Activated CD4-positive, alpha-beta T cell treated with anti-CD3 and anti-CD28 coated beads for 1 hour (primary cell): ENCODE results near the gene NECAP2.
"Not testable (repeated sequence)": the region's sequence is repeated elsewhere in the genome, so short reads cannot be mapped to it uniquely, and the experiment has no call there.

ENCODE experiments used
- DNase-seq: peaks from one replicate; pipeline ENCODE4 v3.0.0-alpha.2; 2020

The NECAP2 gene

DNA sequence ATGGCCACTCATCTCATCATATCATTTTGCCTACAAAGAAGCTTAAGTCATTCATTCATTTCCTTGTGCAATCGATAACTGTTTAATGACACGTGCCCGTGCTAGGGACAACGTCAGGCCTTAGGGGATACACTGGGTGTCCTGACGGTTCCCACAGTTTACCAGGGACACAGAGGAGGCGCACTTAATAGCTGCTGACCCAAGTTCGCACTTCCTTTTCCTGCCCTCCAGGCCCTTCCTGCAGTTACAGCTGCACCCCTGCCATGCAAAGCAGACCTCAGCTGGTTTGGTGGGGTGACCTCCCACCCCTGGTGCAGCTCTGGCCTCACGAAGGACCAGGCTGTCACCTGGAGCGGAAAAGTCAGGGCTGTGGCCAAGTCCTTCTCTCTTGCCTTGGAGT, 7.5 kb upstream of the NECAP2 start:
- DNase-seq, result no peak

DNA sequence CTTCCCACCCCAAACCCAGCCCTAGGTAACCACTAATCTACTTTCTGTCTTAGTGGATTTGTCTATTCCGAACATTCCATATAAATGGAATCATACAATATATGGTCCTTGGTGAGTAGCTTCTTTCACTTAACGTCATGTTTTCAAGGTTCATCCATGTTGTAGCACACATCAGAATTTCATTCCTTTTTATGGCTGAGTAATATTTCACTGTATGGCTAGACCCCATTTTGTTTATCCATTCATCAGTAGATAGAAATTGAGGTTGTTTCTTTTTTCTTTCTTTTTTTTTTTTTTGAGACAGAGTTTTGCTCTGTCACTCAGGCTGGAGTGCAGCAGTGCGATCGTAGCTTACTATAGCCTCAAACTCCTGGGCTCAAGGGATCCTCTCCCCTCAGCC, 6.5 kb upstream of the NECAP2 start:
- DNase-seq, result no peak

DNA sequence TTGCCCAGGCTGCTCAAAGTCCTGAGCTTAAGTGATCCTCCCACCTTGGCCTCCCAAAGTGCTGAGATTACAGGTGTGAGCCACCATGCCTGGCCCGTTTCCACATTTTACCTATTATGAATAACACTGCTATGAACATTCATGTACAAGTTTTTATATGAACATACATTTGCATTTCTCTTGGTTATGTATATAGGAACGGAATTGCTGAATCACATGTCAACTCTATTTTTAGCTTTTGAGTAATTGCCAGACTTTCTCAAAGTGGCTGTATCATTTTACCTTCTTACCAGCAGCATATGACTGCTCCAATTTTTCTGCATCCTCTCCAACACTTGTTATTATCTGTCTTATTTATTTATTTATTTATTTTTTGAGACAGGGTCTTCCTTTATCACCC, 6.0 kb upstream of the NECAP2 start:
- no peak for DNase-seq

GRCh38 chr1:16436946-16437474, 3.5 kb upstream of the NECAP2 start, which contains the start of gene SPATA21:
TSS of gene SPATA21 (minus strand) at chr1:16437424. CDS start at chr1:16431371, 6,053 bp downstream.
- DNase-seq, result no peak

DNA sequence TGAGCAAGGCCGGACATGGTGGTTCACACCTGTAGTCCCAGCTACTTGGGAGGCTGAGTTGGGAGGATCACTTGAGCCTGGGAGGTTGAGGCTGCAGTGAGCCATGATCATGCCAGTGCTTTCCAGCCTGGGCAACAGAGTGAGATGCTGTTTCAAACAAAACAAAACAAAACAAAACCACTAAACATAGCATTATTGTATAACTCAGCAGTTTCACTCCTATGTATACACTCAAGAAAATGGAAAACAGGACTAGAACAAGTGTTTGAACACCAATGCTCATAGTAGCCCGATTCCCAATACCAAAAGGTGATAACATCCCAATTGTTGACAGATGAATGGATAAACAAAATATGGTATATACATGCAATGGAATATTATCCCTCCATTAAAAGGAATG, 2.0 kb upstream of the NECAP2 start:
- DNase-seq, result no peak

GRCh38 chr1:16438924-16439323, 1.6 kb upstream of the NECAP2 start:
- DNase-seq, result no peak

- DNase-seq, result no peak
Measured at GRCh38 chr1:16440131-16440469, 424 bp upstream of the NECAP2 start.

DNA sequence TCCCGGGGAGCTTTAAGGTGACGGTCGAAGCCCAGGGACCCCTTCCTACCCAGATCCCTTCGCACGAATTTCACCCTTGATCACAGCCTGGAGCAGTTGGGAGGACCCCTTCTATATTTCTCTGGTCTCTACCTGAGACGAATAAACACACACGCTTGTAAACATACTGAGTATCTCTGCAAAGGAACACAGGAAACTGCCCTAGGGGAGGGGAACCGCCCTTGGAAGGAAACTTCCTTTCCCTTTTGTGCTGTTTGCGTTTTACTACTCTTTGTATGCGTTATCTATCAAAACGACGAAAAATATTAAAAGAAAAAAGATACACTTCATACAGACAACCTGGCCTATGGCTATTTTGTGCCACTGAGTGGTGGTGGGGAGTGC, 750 bp downstream of the NECAP2 start:
- no peak for DNase-seq

DNA sequence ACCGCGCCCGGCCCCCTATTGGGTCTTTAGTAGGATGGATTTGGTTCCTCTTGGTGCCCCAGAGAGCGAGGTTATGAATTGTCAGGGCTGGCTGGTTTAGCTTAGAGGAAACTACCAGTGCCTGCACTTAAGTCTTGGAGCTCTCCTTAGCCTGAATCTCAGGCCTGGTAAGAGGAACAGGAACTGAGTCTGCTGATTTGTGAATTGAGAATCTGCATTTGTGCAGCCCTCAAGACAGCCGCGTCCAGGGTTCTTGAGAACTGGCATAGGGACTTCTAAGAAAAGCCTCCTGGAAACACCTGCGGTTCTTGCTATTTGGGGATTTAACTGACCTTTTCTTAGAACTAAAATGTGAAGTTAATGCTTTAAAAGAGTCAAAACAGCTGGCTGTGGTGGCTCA, 1.7 kb downstream of the NECAP2 start:
- no peak for DNase-seq

- DNase-seq, result no peak
Measured at GRCh38 chr1:16442941-16443340, 2.4 kb downstream of the NECAP2 start.

GRCh38 chr1:16443975-16444770, 3.6 kb downstream of the NECAP2 start:
- DNase-seq, result no peak

DNA sequence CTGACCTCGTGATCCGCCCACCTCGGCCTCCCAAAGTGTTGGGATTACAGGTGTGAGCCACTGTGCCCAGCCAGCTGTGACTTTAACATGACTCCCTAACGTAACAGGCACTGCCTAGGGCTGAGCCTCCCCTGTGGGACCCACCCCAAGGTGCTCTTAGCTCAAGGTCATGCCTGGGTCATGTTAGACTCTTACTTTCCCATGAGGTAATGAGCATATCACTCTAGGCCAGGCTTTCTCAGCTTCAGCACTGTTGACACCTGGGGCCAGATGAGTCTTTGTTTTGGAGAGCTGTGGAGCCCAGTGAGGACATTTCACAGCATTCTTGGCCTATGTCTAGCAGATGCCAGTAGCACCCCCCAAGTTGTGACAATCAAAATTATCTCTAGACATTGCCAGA, 4.5 kb downstream of the NECAP2 start:
- no peak for DNase-seq

DNA sequence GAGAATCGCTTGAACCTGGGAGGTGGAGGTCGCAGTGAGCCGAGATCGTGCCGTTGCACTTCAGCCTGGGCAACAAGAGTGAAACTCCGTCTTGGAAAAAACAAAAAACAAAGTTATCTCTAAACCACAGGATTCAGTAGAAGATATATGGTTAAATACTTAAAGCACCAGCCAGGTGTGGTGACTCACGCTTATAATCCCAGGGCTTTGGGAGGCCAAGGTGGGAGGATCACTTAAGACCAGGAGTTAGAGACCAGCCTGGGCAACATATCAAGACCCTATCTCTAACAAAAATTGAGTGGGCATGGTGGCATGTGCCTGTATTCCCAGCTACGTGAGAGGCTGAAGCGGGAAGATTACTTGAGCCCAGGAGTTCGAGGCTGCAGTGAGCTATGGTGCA, 5.6 kb downstream of the NECAP2 start:
- no peak for DNase-seq

DNA sequence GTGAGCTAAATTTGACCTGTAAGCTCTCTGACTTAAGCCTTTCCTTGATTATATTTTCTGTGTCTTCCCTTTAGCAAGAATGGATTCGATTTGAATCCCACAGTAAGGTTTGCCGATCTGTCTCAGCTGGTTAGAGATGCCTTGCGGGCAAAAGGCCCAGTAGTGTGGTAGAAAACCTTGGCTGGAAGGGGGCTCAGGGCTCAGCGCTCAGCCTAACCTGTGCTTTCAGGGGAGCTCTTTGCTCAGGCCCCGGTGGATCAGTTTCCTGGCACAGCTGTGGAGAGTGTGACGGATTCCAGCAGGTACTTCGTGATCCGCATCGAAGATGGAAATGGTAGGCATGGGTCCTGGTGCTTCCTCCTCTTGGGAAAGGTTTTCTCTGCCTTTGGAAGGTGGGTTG, 7.1 kb downstream of the NECAP2 start:
- DNase-seq, result no peak

DNA sequence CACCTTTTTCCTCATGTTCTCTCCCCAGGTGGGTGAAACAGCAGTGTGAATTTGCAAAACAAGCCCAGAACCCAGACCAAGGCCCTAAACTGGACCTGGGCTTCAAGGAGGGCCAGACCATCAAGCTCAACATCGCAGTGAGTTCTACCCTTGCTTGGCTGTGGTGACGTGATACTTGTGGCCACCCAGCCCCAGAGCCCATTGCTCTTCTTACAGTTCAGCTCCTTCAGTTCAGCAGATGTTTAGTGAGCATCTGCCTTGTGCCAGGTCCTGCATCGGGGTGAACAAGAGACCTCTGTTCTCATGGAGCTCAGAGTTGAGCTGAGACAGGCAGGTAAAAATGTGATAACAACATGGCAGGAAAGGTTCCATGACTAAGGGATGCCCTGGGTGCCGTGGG, 8.5 kb downstream of the NECAP2 start:
- DNase-seq, result no peak

DNA sequence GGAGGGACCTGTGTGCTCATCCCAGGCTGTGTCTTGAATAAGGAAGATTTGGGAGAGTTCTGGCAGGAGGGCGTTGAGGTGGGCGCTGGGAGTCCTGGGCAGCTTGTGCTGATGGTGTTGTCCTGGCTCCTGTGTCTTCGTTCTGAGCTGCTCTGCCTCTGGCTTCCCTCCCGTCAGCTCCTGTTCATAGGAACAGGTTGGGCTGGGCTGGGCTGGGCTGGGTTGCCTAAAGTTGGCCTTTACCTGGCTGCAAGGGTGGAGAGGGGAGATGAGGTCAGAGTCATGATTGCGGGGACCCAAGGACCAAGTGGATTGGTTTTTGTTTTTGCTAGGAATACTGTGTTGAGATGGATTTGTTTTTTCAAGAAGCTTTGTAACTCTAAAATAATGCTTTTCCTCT, 9.1 kb downstream of the NECAP2 start:
- DNase-seq, result no peak

GRCh38 chr1:16450863-16451481, 10.4 kb downstream of the NECAP2 start:
- no peak for DNase-seq

- DNase-seq, result no peak
Measured at GRCh38 chr1:16451841-16452528, 11.5 kb downstream of the NECAP2 start.

DNA sequence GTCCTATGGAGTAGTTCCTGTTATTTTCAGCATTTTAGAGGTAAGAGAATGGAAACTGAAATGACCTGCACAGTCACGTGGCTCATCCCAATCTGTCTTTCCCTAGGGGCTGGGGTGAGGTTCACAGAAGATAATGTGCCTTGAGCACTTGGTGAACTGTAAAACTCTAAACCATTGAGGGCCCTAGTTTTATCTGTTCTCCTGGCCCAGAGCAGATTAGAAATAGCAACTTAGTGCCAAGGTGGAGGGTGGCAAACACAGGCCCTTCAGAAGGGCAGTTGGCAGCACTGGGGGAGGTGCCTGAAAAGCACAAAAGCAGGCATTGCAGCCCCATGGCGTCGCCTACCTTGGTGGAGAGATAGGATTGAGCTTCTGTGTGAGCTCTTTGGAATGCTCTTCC, 14.4 kb downstream of the NECAP2 start:
- DNase-seq, result not testable (repeated sequence)

DNA sequence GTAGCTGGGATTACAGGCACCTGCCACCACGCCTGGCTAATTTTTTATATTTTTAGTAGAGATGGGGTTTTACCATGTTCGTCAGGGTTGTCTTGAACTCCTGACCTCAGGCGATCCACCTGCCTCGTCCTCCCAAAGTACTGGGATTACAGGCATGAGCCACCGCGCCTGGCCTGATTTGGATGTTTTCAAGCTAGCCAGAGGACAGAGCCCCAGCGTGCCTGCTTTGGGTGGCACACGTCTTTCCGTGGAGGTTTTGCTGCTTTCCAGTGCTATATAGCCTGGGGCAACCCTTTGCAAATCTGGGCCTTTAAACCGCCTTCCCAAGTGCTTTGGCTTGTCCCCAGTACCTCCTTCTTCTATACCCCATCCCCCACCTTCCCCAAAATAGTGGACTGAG, 15.6 kb downstream of the NECAP2 start:
- DNase-seq, result not testable (repeated sequence)

GRCh38 chr1:16458831-16459230, 18.3 kb downstream of the NECAP2 start:
- no peak for DNase-seq

- no peak for DNase-seq
Measured at GRCh38 chr1:16459352-16459925, 18.9 kb downstream of the NECAP2 start.

DNA sequence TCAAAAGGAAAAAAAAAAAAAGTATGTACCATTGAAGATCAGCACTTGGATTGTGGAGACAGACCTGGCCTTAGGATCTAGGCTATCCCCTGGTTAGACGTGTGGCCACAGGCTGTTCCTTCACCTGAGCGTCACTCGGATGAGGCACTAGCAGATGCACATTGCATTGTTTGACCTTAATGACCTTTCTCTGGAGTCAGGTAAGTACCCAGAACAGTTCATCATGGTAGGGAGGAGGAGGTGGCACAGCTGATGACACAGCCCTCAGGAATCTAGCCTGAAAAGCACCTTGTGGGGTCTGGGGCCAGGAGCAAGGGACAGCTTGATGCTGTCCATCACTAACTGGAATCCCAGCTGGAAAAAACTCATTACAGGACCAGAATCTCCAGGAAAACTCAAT, 21.2 kb downstream of the NECAP2 start:
- DNase-seq, result no peak
